ENCODE measurements around the gene CCDC9B.

- TF ChIP-seq CTCF (conservative IDR thresholded peaks at IDR 0.05; ENCODE audit: low read depth, low read length), result no peak
- no peak for TF ChIP-seq POLR2A (IDR thresholded peaks at IDR 0.05; ENCODE audit: low read depth, low read length)
- TF ChIP-seq SMC3 (IDR thresholded peaks at IDR 0.05; ENCODE audit: low read depth, low read length), result no peak
- no peak for TF ChIP-seq USF2 (IDR thresholded peaks at IDR 0.05; ENCODE audit: low read depth, low read length)
- no peak for TF ChIP-seq BHLHE40 (IDR thresholded peaks at IDR 0.05; ENCODE audit: low read depth, low read length)
- no peak for TF ChIP-seq RAD21 (IDR thresholded peaks at IDR 0.05; ENCODE audit: low read length)
- TF ChIP-seq RFX5 (IDR thresholded peaks at IDR 0.05; ENCODE audit: low read depth, low read length), result no peak
- TF ChIP-seq FOS (IDR thresholded peaks at IDR 0.05; ENCODE audit: low read depth, low read length), result no peak
- TF ChIP-seq, protein P1, sequence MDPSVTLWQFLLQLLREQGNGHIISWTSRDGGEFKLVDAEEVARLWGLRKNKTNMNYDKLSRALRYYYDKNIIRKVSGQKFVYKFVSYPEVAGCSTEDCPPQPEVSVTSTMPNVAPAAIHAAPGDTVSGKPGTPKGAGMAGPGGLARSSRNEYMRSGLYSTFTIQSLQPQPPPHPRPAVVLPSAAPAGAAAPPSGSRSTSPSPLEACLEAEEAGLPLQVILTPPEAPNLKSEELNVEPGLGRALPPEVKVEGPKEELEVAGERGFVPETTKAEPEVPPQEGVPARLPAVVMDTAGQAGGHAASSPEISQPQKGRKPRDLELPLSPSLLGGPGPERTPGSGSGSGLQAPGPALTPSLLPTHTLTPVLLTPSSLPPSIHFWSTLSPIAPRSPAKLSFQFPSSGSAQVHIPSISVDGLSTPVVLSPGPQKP (IDR thresholded peaks at IDR 0.05; ENCODE audit: borderline replicate concordance, low read depth, low read length), result no peak
- no peak for TF ChIP-seq RCOR1 (IDR thresholded peaks at IDR 0.05; ENCODE audit: insufficient replicate concordance, low read length)
- TF ChIP-seq MAFK (IDR thresholded peaks at IDR 0.05; ENCODE audit: low read depth, low read length), result no peak
- no peak for TF ChIP-seq MAZ (IDR thresholded peaks at IDR 0.05; ENCODE audit: borderline replicate concordance, low read depth, low read length)
- no peak for TF ChIP-seq NFE2L2 (IDR thresholded peaks at IDR 0.05; ENCODE audit: low read depth, low read length)
Observed at GRCh38 chr15:40300367-40300766, 40.4 kb downstream of the CCDC9B start.

Data from IMR-90 (cell line).